NCI-H774 (cell line): ENCODE results near the gene C1QL2.

ENCODE experiments used
- DNase-seq: peaks from one replicate; lab custom pipeline; 2025; lab: John Stamatoyannopoulos, UW

The C1QL2 gene

GRCh38 chr2:119158563-119159347 lies at the start of gene C1QL2:
Gene C1QL2 (minus strand): TSS chr2:119158751. CDS start chr2:119158269, 482 bp downstream.
- no peak for DNase-seq

- no peak for DNase-seq
Measured at GRCh38 chr2:119207447-119207846, 48.9 kb upstream of the C1QL2 start.

GRCh38 chr2:119206201-119206600 lies 47.6 kb upstream of the C1QL2 start:
- DNase-seq: no peak

GRCh38 chr2:119205001-119205706 lies 46.6 kb upstream of the C1QL2 start:
- no peak for DNase-seq

- no peak for DNase-seq
Measured at GRCh38 chr2:119204525-119204924, 46.0 kb upstream of the C1QL2 start.

- no peak for DNase-seq
Measured at GRCh38 chr2:119202610-119203310, 44.2 kb upstream of the C1QL2 start.

- DNase-seq: no peak
Measured at GRCh38 chr2:119201815-119202214, 43.3 kb upstream of the C1QL2 start.

GRCh38 chr2:119198240-119198840 lies 39.8 kb upstream of the C1QL2 start:
- DNase-seq: no peak

- DNase-seq: no peak
Measured at GRCh38 chr2:119197529-119198239, 39.1 kb upstream of the C1QL2 start.

GRCh38 chr2:119197126-119197405 lies 38.5 kb upstream of the C1QL2 start:
- no peak for DNase-seq

- DNase-seq: no peak
Measured at GRCh38 chr2:119196301-119197125, 38.0 kb upstream of the C1QL2 start.

GRCh38 chr2:119195887-119196286 lies 37.3 kb upstream of the C1QL2 start:
- no peak for DNase-seq

- DNase-seq: no peak
Measured at GRCh38 chr2:119195001-119195400, 36.5 kb upstream of the C1QL2 start.

GRCh38 chr2:119192893-119193292 lies 34.3 kb upstream of the C1QL2 start:
- DNase-seq: no peak

GRCh38 chr2:119190321-119191111 lies 32.0 kb upstream of the C1QL2 start:
- DNase-seq: no peak

GRCh38 chr2:119184512-119184911 lies 26.0 kb upstream of the C1QL2 start:
- DNase-seq: no peak

- DNase-seq: no peak
Measured at GRCh38 chr2:119181791-119182445, 23.4 kb upstream of the C1QL2 start.

- DNase-seq: no peak
Measured at GRCh38 chr2:119181391-119181790, 22.8 kb upstream of the C1QL2 start.

- DNase-seq: no peak
Measured at GRCh38 chr2:119180892-119181291, 22.3 kb upstream of the C1QL2 start.

- no peak for DNase-seq
Measured at GRCh38 chr2:119179991-119180390, 21.4 kb upstream of the C1QL2 start.
